ENCODE measurements around the gene VPS18. TPM values are rescaled to one million over a fixed set of nuclear protein-coding genes. Genes with fewer than 3 reads are reported as not detected.

The VPS18 gene
- total and polyA plus RNA-seq, 2 donors (not counting 3 experiments of a cell fraction or from before 2014, with no cell fraction given), result 29.3 to 32.8 TPM

- Histone ChIP-seq H4K20me1 (replicated peaks; ENCODE audit: control insufficient read depth, extremely low read depth, insufficient read depth, low read length) (no peaks in the 10 kb centered on the region), H2AFZ (ENCODE audit: low read depth, low read length) (peak overlapping the region; percentile 55), H3K4me1 (ENCODE audit: control insufficient read depth, extremely low read depth, insufficient read depth, low read length) (peaks cover 31% of the 10 kb centered on the region), H3K79me2 (ENCODE audit: control insufficient read depth, insufficient read depth, low read length) (no peaks in the 10 kb centered on the region), H3K9me3 (replicated peaks; ENCODE audit: control insufficient read depth, insufficient read depth, low read length) (no peaks in the 10 kb centered on the region), H3K9ac (replicated peaks; ENCODE audit: extremely low read depth, insufficient read depth, low read length) (peak overlapping the region; percentile 86), H3K36me3 (ENCODE audit: control insufficient read depth in 2 of 2, extremely low read depth in 1 of 2, insufficient read depth in 2 of 2, low read length in 2 of 2) (peaks cover 0 to 13% of the 10 kb centered on the region in 2 experiments), H3K4me3 (replicated peaks in 1 of 3; ENCODE audit: insufficient read depth in 1 of 3, low read depth in 1 of 3, low read length in 3 of 3) (peak overlapping the region; percentile 24 to 46 (median 37)), H3K27ac (ENCODE audit: insufficient read depth, low read depth, low read length) (peak overlapping the region; percentile 80), H3K4me2 (ENCODE audit: insufficient read depth, low read length) (peak overlapping the region; percentile 86), H3K9me1 (replicated peaks; ENCODE audit: control insufficient read depth, extremely low read depth, insufficient read depth, low read length) (no peaks in the 10 kb centered on the region), H3K27me3 (ENCODE audit: control insufficient read depth in 2 of 2, insufficient read depth in 2 of 2, low read length in 2 of 2) (no peaks in the 10 kb centered on the region)
- ChIA-PET CTCF (interaction anchor here (0.6 to 5.1 kb wide), 31 partner anchors 12 to 718 kb away, joined by 3 to 303 read pairs (median 6); partner anchors contain the start of genes CHAC1, DLL4, INO80 and MGA), POLR2A (interaction anchor here (0.6 to 4.5 kb wide), 7 partner anchors 11 to 502 kb away, joined by 3 to 51 read pairs (median 19); partner anchors contain the start of genes CHAC1 and DLL4)
- DNase-seq (ENCODE audit: low read depth, low spot score), result no peak
- FAIRE-seq, result peak; percentile 46
- dilution Hi-C loops (cut with MboI; ENCODE audit: extremely low pct_ligation_motif_present, low sequenced_read_pairs), result no loop called here
- intact Hi-C loops (cut with micrococcal nuclease), result loop anchor here (1.0 to 10.0 kb wide), 3 partner anchors 11 to 290 kb away; partner anchors contain the start of genes CHAC1, CHP1, EXD1 and INO80
- TF ChIP-seq POLR2AphosphoS5 (IDR thresholded peaks at IDR 0.05; ENCODE audit: insufficient read depth, low read depth, low read length) (no peak), MYC (IDR thresholded peaks at IDR 0.05; ENCODE audit: low read depth, low read length) (no peak), GATA2 (IDR thresholded peaks at IDR 0.05; ENCODE audit: insufficient read depth, insufficient read length, low read depth, low read length) (no peak), JUN (IDR thresholded peaks at IDR 0.05; ENCODE audit: borderline replicate concordance, insufficient read depth, insufficient read length, low read depth) (no peak), FOS (IDR thresholded peaks at IDR 0.05; ENCODE audit: borderline replicate concordance, insufficient read depth, low read length) (no peak), POLR2A (IDR thresholded peaks at IDR 0.05; ENCODE audit: low read depth, low read length) (no peak), EZH2 (IDR thresholded peaks at IDR 0.05; ENCODE audit: borderline replicate concordance, low read depth, low read length, severe bottlenecking) (no peak)
- TF ChIP-seq, protein P1, sequence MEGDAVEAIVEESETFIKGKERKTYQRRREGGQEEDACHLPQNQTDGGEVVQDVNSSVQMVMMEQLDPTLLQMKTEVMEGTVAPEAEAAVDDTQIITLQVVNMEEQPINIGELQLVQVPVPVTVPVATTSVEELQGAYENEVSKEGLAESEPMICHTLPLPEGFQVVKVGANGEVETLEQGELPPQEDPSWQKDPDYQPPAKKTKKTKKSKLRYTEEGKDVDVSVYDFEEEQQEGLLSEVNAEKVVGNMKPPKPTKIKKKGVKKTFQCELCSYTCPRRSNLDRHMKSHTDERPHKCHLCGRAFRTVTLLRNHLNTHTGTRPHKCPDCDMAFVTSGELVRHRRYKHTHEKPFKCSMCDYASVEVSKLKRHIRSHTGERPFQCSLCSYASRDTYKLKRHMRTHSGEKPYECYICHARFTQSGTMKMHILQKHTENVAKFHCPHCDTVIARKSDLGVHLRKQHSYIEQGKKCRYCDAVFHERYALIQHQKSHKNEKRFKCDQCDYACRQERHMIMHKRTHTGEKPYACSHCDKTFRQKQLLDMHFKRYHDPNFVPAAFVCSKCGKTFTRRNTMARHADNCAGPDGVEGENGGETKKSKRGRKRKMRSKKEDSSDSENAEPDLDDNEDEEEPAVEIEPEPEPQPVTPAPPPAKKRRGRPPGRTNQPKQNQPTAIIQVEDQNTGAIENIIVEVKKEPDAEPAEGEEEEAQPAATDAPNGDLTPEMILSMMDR (IDR thresholded peaks at IDR 0.05; ENCODE audit: extremely low read depth in 1 of 2, insufficient read depth in 1 of 2, low read depth in 1 of 2, low read length in 2 of 2), result no peak
- BruUV-seq (replicated peaks), result TSS peak; percentile 16
Measured at GRCh38 chr15:40942337-40942854, 48.1 kb downstream of the VPS18 start.

All from endothelial cell of umbilical vein (primary cell).